ENCODE results near the gene LENG9.

DNA sequence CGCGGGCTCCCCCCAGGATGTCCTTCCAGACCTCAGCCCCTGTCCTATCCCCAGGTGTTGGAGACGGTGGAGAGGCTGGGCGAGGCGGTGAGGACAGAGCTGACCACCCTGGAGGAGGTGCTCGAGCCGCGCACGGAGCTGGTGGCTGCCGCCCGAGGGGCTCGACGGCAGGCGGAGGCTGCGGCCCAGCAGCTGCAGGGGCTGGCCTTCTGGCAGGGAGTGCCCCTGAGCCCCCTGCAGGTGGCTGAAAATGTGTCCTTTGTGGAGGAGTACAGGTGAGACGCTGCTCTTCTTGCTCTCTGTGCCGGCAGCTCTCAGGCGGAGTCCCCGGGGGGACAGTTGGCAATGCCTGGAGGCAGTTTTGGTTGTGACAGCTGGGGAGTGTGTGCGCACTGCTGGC lies 41.4 kb downstream of the LENG9 start:
- TF ChIP-seq, protein P1, sequence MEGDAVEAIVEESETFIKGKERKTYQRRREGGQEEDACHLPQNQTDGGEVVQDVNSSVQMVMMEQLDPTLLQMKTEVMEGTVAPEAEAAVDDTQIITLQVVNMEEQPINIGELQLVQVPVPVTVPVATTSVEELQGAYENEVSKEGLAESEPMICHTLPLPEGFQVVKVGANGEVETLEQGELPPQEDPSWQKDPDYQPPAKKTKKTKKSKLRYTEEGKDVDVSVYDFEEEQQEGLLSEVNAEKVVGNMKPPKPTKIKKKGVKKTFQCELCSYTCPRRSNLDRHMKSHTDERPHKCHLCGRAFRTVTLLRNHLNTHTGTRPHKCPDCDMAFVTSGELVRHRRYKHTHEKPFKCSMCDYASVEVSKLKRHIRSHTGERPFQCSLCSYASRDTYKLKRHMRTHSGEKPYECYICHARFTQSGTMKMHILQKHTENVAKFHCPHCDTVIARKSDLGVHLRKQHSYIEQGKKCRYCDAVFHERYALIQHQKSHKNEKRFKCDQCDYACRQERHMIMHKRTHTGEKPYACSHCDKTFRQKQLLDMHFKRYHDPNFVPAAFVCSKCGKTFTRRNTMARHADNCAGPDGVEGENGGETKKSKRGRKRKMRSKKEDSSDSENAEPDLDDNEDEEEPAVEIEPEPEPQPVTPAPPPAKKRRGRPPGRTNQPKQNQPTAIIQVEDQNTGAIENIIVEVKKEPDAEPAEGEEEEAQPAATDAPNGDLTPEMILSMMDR (IDR thresholded peaks at IDR 0.05) = no peak
- TF ChIP-seq POLR2A (IDR thresholded peaks at IDR 0.05) = no peak
- TF ChIP-seq POLR2AphosphoS5 (IDR thresholded peaks at IDR 0.05) = no peak
